ENCODE measurements around the gene HRC.

The HRC gene

GRCh38 chr19:49111218-49111998 is 43.8 kb downstream of the HRC start:
- no peak for DNase-seq

- no peak for DNase-seq
These were observed 44.6 kb downstream of the HRC start for GRCh38 chr19:49110567-49110966.

- DNase-seq = no peak
These were observed 45.5 kb downstream of the HRC start for GRCh38 chr19:49109569-49110233.

- no peak for DNase-seq
These were observed 46.1 kb downstream of the HRC start for GRCh38 chr19:49109051-49109450.

- no peak for DNase-seq
These were observed 47.4 kb downstream of the HRC start for GRCh38 chr19:49107625-49108459.

- peak; percentile 65 for DNase-seq
These were observed 48.5 kb downstream of the HRC start for GRCh38 chr19:49106648-49107135.

- peak; percentile 92 for DNase-seq
These were observed 50.8 kb downstream of the HRC start for GRCh38 chr19:49104229-49104864.

GRCh38 chr19:49103331-49104085 is 51.7 kb downstream of the HRC start:
- no peak for DNase-seq

- no peak for DNase-seq
These were observed 52.9 kb downstream of the HRC start for GRCh38 chr19:49102303-49102702.

Data from NCI-H1694 (cell line).